ENCODE data around the gene TRPM7.

- TF ChIP-seq CTCF (IDR thresholded peaks at IDR 0.05; ENCODE audit: low read depth, low read length, poor library complexity, severe bottlenecking) = no peak
- TF ChIP-seq EZH2phosphoT487 (IDR thresholded peaks at IDR 0.05; ENCODE audit: borderline replicate concordance, low read length) = no peak
Measured at GRCh38 chr15:50531163-50531562, 155.4 kb downstream of the TRPM7 start.
